GM18868 (cell line): ENCODE measurements around the gene MYO3B.
"Not testable (repeated sequence)": the region's sequence is repeated elsewhere in the genome, so short reads cannot be mapped to it uniquely, and the experiment has no call there.

Source experiments
- ATAC-seq: cut with Tn5 transposase; IDR thresholded peaks from one replicate; pipeline ENCODE4 v1.9.1; 2021; ENCODE audit warnings: mild to moderate bottlenecking, moderate library complexity; ENCODE audit not compliant: unreplicated experiment

The MYO3B gene

GRCh38 chr2:170456914-170457313 lies 279.0 kb downstream of the MYO3B start:
- no peak for ATAC-seq

- no peak for ATAC-seq
Measured at GRCh38 chr2:170457742-170458141, 279.8 kb downstream of the MYO3B start.

GRCh38 chr2:170461889-170462288 lies 283.9 kb downstream of the MYO3B start:
- ATAC-seq: no peak

- no peak for ATAC-seq
Measured at GRCh38 chr2:170462433-170463205, 284.7 kb downstream of the MYO3B start.

GRCh38 chr2:170463206-170463537 lies 285.2 kb downstream of the MYO3B start:
- ATAC-seq: no peak

- ATAC-seq: no peak
Measured at GRCh38 chr2:170464268-170464667, 286.3 kb downstream of the MYO3B start.

- no peak for ATAC-seq
Measured at GRCh38 chr2:170465241-170465640, 287.3 kb downstream of the MYO3B start.

GRCh38 chr2:170466632-170467031 lies 288.7 kb downstream of the MYO3B start:
- ATAC-seq: no peak

- ATAC-seq: no peak
Measured at GRCh38 chr2:170467568-170468422, 289.8 kb downstream of the MYO3B start.

- no peak for ATAC-seq
Measured at GRCh38 chr2:170468557-170468956, 290.6 kb downstream of the MYO3B start.

- ATAC-seq: not testable (repeated sequence)
Measured at GRCh38 chr2:170472498-170472897, 294.6 kb downstream of the MYO3B start.

- no peak for ATAC-seq
Measured at GRCh38 chr2:170475878-170476277, 297.9 kb downstream of the MYO3B start.

- no peak for ATAC-seq
Measured at GRCh38 chr2:170477630-170478029, 299.7 kb downstream of the MYO3B start.

- no peak for ATAC-seq
Measured at GRCh38 chr2:170481201-170481600, 303.3 kb downstream of the MYO3B start.

GRCh38 chr2:170484552-170484951 lies 306.6 kb downstream of the MYO3B start:
- no peak for ATAC-seq

- no peak for ATAC-seq
Measured at GRCh38 chr2:170485254-170486026, 307.5 kb downstream of the MYO3B start.

- ATAC-seq: no peak
Measured at GRCh38 chr2:170486730-170487129, 308.8 kb downstream of the MYO3B start.

- ATAC-seq: no peak
Measured at GRCh38 chr2:170488807-170489206, 310.9 kb downstream of the MYO3B start.

GRCh38 chr2:170492010-170492409 lies 314.1 kb downstream of the MYO3B start:
- no peak for ATAC-seq

GRCh38 chr2:170493426-170494097 lies 315.6 kb downstream of the MYO3B start:
- ATAC-seq: no peak

- ATAC-seq: no peak
Measured at GRCh38 chr2:170495896-170496295, 317.9 kb downstream of the MYO3B start.
